Ascending aorta (tissue), 2 donors: ENCODE data around the gene TP53I13. TPM values are rescaled to one million over a fixed set of nuclear protein-coding genes. Genes with fewer than 3 reads are reported as not detected.

Experiments
- DNase-seq, 2 donors: peaks; one replicate each; pipeline ENCODE4 v3.0.0-alpha.2; 2019; ENCODE audit warnings: low spot score in 2 of 2
- H3K27ac ChIP-seq, 2 donors: fragments of 200-600 bp; sonication (generic); one replicate each; pipeline ENCODE4 v1.5.1; 2016 to 2017; ENCODE audit warnings: mild to moderate bottlenecking in 1 of 2
- H3K27me3 ChIP-seq: fragments of 200-600 bp; sonication (generic); one replicate; pipeline ENCODE4 v1.5.1; 2017
- H3K36me3 ChIP-seq, 2 donors: fragments of 200-600 bp; sonication (generic); one replicate each; pipeline ENCODE4 v1.5.1; 2016
- H3K4me1 ChIP-seq, 2 donors: fragments of 200-600 bp; sonication (generic); one replicate each; pipeline ENCODE4 v1.5.1; 2016 to 2017; ENCODE audit warnings: mild to moderate bottlenecking in 1 of 2
- H3K4me3 ChIP-seq, 2 donors: fragments of 200-600 bp; sonication (generic); one replicate each; pipeline ENCODE4 v1.5.1; 2016 to 2017; ENCODE audit warnings: mild to moderate bottlenecking in 1 of 2
- H3K9me3 ChIP-seq, 2 donors: fragments of 200-600 bp; sonication (generic); one replicate each; pipeline ENCODE4 v1.5.1; 2016
- CTCF ChIP-seq, 3 experiments: fragments of 200-600 bp in 2 of 3; fragments of 450-650 bp in 1 of 3; sonication (generic) in 2 of 3; IDR thresholded peaks; one replicate each; pipeline ENCODE4 v1.5.1; 2016 to 2019; ENCODE audit warnings: antibody characterized with exemption in 3 of 3, mild to moderate bottlenecking in 1 of 3, moderate library complexity in 1 of 3
- intact Hi-C: fragments of 100-400 bp; cut with DNase I; formaldehyde crosslinking; loops from one replicate; pipeline ENCODE4 v1.15.1; 2023
- total RNA-seq: library from RNA; depleted of rRNA; stranded (reverse); fragments of >200 nt; gene quantifications from one replicate; pipeline ENCODE4 v1.1.0, GENCODE V29; 2016

TP53I13 gene
- total RNA-seq, 1 donor from 2014 or later, result 93.7 TPM

- H3K4me1 ChIP-seq, result peaks cover 15 to 38% of the 10 kb centered on the region in 2 donors
- TF ChIP-seq CTCF (IDR thresholded peaks at IDR 0.05), result no peak
- intact Hi-C loops, result loop anchor here (1.0 kb wide), 1 partner anchor 36 kb away; no protein-coding TSS in a partner anchor
- H3K9me3 ChIP-seq, result no peaks in the 10 kb centered on the region
- H3K4me3 ChIP-seq, result peak overlapping the region; percentile 52 to 62
- H3K27me3 ChIP-seq, result no peaks in the 10 kb centered on the region
- no peaks in the 10 kb centered on the region for H3K36me3 ChIP-seq
- DNase-seq, result no peak
- H3K27ac ChIP-seq, result no peak overlapping the region
Measured at GRCh38 chr17:29616300-29617048, 48.0 kb downstream of the TP53I13 start.

GRCh38 chr17:29617125-29617480 lies 48.6 kb downstream of the TP53I13 start:
- no peaks in the 10 kb centered on the region for H3K36me3 ChIP-seq
- H3K27ac ChIP-seq, result no peak overlapping the region
- intact Hi-C loops, result loop anchor here (1.0 kb wide), 1 partner anchor 37 kb away; no protein-coding TSS in a partner anchor
- TF ChIP-seq CTCF (IDR thresholded peaks at IDR 0.05), result peak; percentile 64 to 72 (median 67)
- H3K27me3 ChIP-seq, result no peaks in the 10 kb centered on the region
- H3K9me3 ChIP-seq, result no peaks in the 10 kb centered on the region
- H3K4me1 ChIP-seq, result peaks cover 18 to 38% of the 10 kb centered on the region in 2 donors
- peak overlapping the region; percentile 27 to 62 for H3K4me3 ChIP-seq
- peak; percentile 54 to 90 for DNase-seq

GRCh38 chr17:29617481-29618271 lies 49.2 kb downstream of the TP53I13 start:
- Histone ChIP-seq H3K9me3 (no peaks in the 10 kb centered on the region), H3K27me3 (no peaks in the 10 kb centered on the region), H3K36me3 (no peaks in the 10 kb centered on the region), H3K4me1 (peaks cover 20 to 38% of the 10 kb centered on the region in 2 donors), H3K4me3 (peak overlapping the region; percentile 27 to 62), H3K27ac (no peak overlapping the region)
- TF ChIP-seq CTCF (IDR thresholded peaks at IDR 0.05), result peak; percentile 48 to 66 (median 58)
- intact Hi-C loops, result loop anchor here (1.0 to 2.0 kb wide), 2 partner anchors 37 to 161 kb away; no protein-coding TSS in a partner anchor
- DNase-seq, result peak; percentile 46 to 85

GRCh38 chr17:29618272-29619065 lies 50.0 kb downstream of the TP53I13 start:
- no peak for DNase-seq
- no peaks in the 10 kb centered on the region for H3K27me3 ChIP-seq
- H3K27ac ChIP-seq, result no peak overlapping the region
- intact Hi-C loops, result loop anchor here (2.0 kb wide), 1 partner anchor 160 kb away; no protein-coding TSS in a partner anchor
- H3K4me1 ChIP-seq, result peaks cover 20 to 35% of the 10 kb centered on the region in 2 donors
- no peaks in the 10 kb centered on the region for H3K36me3 ChIP-seq
- no peak for TF ChIP-seq CTCF (IDR thresholded peaks at IDR 0.05)
- peak overlapping the region in 1 of 2 donors; percentile 62 for H3K4me3 ChIP-seq
- H3K9me3 ChIP-seq, result no peaks in the 10 kb centered on the region

GRCh38 chr17:29619251-29619650 lies 50.8 kb downstream of the TP53I13 start:
- no peak for DNase-seq
- peak in 2 of 3 experiments; percentile 17 to 20 for TF ChIP-seq CTCF (IDR thresholded peaks at IDR 0.05)
- Histone ChIP-seq H3K36me3 (no peaks in the 10 kb centered on the region), H3K27ac (no peak overlapping the region), H3K4me3 (no peak overlapping the region), H3K9me3 (no peaks in the 10 kb centered on the region), H3K27me3 (no peaks in the 10 kb centered on the region), H3K4me1 (peaks cover 18 to 29% of the 10 kb centered on the region in 2 donors)
- intact Hi-C loops, result loop anchor here (2.0 kb wide), 1 partner anchor 160 kb away; no protein-coding TSS in a partner anchor
